Measurements from ENCODE around the gene U2AF1L4.

The U2AF1L4 gene

DNA sequence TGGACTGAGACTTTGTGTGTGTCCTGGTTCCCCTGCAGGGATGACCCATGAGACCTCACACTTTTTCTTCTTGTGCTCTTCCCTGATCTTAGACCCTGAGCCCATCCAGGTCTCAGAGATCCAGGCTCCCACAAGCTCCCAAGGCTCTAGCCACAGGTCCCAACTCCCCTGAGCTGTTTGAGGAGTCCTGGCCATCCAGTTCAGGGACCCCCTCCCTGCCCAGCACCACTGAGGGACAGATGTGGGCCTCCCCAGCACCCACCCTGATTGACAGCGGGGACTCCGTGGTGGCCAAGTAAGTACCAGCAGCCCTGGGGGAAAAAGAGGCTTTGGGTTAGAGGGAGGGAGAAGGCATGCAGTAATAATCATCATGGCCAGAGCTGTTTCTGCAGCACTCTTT, 14.5 kb upstream of the U2AF1L4 start:
- no peak for TF ChIP-seq ZFX (IDR thresholded peaks at IDR 0.05)
- TF ChIP-seq, protein P1, sequence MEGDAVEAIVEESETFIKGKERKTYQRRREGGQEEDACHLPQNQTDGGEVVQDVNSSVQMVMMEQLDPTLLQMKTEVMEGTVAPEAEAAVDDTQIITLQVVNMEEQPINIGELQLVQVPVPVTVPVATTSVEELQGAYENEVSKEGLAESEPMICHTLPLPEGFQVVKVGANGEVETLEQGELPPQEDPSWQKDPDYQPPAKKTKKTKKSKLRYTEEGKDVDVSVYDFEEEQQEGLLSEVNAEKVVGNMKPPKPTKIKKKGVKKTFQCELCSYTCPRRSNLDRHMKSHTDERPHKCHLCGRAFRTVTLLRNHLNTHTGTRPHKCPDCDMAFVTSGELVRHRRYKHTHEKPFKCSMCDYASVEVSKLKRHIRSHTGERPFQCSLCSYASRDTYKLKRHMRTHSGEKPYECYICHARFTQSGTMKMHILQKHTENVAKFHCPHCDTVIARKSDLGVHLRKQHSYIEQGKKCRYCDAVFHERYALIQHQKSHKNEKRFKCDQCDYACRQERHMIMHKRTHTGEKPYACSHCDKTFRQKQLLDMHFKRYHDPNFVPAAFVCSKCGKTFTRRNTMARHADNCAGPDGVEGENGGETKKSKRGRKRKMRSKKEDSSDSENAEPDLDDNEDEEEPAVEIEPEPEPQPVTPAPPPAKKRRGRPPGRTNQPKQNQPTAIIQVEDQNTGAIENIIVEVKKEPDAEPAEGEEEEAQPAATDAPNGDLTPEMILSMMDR (conservative IDR thresholded peaks at IDR 0.05), result no peak

DNA sequence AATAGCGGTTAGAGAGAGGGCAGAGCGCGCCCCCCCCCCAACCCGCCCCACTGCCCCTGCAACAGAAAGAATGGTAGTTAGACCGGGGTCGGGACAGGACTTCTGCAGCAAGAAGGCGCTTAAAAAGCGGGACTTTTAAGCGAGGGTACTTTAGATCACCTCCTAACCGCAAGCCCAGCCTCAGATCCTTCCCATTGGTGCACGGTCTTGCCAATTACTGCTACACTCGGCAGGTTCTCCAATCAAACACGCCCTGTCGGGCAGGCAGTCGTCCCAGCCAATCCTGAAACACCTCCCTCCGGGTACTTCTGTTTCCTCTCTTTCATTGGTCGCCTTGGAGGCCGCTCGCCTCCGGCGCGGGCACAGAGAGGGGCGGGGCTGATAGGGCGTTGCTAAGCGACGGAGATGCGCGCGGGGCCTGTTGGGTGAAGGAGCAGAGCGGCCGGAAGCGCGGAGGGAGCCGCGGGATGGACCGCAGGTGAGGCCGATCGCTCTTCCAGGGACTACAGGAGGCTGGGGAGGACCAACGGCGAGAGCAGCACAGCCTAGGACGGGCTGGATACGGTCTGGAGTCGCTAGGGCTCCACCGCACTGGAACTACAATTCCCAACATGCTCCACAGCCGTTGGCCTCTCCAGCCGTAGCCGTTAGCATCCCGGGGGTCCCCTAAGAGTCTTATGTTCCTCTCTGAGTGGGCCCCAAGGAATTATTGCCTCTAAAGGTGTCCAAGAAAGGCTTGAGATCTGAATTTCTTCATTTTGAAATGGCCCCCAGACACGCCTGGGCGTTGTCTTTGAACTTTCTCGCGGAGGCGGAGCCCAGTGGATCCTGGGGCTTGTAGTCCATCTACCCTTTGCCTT, 12.8 kb upstream of the U2AF1L4 start, which contains the start of gene PROSER3:
PROSER3 (plus strand) TSS at position 428 of the 860 bp plus-strand sequence; CDS start at position 468, 40 bp downstream.
- peak within 1 kb of the TSS; percentile 87 for H3K27ac ChIP-seq
- TF ChIP-seq ZFX (IDR thresholded peaks at IDR 0.05), result peak; percentile 35; the same call in 1 of the 2 replicates
- TF ChIP-seq, protein P1 (conservative IDR thresholded peaks at IDR 0.05), result no peak

More for the DNA sequence above, 14.5 kb upstream of the U2AF1L4 start:
- no peak overlapping the region for H3K27ac ChIP-seq

DNA sequence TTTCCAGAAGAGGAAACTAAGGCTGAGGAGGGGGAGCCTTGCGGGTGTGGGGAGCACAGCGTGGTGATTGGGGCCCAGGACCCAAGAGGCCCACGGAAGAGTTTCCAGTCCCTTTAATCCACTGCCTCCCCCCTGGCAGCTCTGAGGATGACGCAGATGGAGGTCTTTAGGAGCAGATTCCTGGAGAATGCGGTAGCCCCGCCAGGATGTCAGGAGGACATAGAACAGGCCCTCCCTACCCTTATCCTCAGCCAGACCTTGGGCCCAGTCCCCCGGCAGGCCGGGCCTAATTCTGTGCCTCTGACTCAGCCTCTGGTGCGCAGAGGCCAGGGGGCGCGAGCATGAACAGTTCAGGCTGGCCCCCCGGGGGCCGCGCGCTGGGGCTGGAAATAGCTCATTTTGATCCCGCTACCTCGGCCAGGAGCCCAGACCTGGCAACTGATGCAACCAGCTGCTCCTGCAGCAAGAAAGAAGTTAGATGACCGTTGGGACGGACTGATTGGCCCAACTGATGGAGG, 12.1 kb upstream of the U2AF1L4 start:
- TF ChIP-seq, protein P1 (conservative IDR thresholded peaks at IDR 0.05), result no peak
- H3K27ac ChIP-seq, result peak overlapping the region; percentile 87

DNA sequence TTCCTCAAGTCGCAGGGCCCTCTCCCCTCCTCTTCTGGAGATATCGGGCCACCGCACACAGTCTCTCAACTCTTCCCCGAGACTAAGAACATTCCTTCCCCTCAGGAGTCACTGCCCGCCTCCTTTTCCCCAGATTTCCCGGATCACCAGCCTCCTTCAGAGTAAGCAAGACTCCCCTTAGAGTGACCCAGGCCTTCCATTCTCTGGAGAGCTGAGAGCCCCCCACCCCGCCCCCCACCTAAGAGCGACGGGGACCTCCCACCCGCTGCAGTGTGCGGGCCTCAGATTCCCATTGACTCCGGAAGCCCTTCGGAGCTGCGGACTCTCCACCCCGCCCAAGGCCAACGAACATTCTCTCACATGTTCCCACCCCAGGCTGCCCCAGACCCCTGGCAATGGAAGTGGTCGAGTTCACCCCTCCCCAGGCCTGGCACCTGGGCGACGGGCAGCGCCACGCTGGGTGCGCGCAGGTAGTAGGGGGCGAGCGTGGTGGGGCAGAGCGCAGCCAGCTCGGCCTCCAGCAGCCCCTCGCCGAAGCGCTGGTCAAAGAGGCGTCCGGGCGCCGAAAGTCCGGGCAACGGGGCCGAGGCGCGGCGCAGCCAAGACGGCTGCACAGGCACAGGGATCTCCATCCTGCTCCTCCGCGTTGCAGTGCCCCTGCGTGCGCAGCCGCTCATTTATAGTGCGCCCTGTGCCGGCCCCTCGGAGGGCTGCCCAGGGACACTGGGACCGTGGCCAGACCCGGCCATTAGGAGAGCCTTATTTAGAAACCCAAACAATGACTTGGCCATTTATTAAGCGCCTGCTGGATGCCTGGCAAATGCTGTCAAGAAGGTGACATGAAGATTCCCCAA, 11.4 kb upstream of the U2AF1L4 start, which contains the start of gene HSPB6:
HSPB6 (minus strand) TSS at position 653 of the 854 bp plus-strand sequence; CDS start at position 632, 21 bp downstream.
- H3K27ac ChIP-seq, result peak within 1 kb of the TSS; percentile 87
- TF ChIP-seq ZFX (IDR thresholded peaks at IDR 0.05), result no peak
- TF ChIP-seq, protein P1 (conservative IDR thresholded peaks at IDR 0.05), result no peak

DNA sequence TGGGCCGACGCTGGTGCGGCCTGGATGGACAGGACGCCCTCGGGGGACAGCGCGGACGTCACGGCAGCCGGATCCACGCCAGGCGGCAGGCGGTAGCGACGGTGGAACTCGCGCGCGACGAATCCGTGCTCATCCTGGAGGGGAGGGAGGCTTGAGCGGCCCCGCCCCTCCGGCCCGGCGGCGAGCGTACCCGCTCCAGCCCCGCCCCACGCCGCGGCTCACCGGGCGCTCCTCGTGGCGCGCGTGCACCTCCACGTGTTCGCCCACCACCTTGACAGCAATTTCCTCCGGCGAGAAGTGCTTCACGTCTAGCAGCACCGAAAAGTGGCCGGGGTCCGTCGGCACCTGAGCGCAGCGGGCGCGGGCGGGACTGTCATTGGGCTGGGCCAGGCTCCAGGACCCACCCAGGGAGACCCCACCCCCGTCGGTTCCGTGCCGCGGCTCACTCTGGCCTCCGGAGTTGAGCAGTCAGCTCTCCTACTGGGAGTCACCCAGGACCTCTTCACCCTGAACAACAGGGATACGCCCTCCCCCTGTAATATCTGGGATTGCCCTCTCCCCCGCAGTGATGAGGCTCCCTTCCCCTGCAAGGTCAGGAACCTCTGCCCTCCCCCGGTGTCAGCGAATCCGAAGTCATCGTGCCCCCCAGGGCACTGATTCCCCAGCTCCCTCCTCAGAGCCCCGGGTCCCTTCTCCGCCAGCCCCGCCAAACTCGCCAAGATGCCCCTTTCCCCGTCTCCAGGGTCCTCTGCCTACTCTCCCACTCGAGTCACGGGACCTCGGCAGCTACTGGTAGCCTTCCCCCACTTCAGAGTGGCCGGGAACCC, 10.5 kb upstream of the U2AF1L4 start:
- TF ChIP-seq, protein P1 (conservative IDR thresholded peaks at IDR 0.05), result no peak
- TF ChIP-seq ZFX (IDR thresholded peaks at IDR 0.05), result no peak
- H3K27ac ChIP-seq, result no peak overlapping the region

DNA sequence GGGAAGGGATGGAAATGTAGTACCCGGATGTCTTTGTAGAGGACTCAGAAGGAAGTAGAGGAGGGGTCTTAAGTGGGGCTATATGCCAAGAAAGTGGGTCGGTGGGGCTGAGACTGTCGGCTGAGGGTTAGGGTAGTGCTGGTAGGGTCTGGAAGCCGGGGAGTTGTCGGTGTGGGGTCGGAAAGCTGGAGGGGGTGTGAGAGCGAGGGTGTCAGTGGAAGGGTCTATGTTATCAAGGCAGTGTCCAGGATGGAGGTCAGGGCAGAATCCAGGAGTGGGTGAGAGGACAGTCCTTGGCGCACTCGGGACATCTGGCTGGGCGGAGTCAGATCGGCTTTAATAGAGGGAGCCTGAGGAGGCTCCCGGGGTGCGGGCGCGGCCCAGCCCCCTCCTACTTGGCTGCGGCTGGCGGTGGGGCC, 9.9 kb upstream of the U2AF1L4 start:
- TF ChIP-seq, protein P1 (conservative IDR thresholded peaks at IDR 0.05), result no peak
- no peak for TF ChIP-seq ZFX (IDR thresholded peaks at IDR 0.05)
- no peak overlapping the region for H3K27ac ChIP-seq

Measured in C4-2B (cell line).